ENCODE results near the gene KIAA1671.
"Not testable (repeated sequence)": the region's sequence is repeated elsewhere in the genome, so short reads cannot be mapped to it uniquely, and the experiment has no call there.

KIAA1671 gene

GRCh38 chr22:25170426-25170980 is 218.0 kb downstream of the KIAA1671 start:
- Histone ChIP-seq H3K4me3 (no peak overlapping the region), H4K20me1 (no peaks in the 10 kb centered on the region; a peak in 1 of 22 replicates), H3K4me2 (no peak overlapping the region), H3K9me3 (replicated peaks in 1 of 11) (no peaks in the 10 kb centered on the region), H3K4me1 (0 out of 20 replicates have a peak, but pooled peaks cover 0 to 4% (median 0%) of the 10 kb centered on the region in 10 experiments), H3K27ac (no peak overlapping the region), H3K36me3 (no peaks in the 10 kb centered on the region), H3K27me3 (no peaks in the 10 kb centered on the region), H3K9ac (no peak overlapping the region)
- TF ChIP-seq Cebpa-rat (IDR thresholded peaks at IDR 0.05): no peak

- Histone ChIP-seq H3K4me1 (peaks cover 0 to 5% (median 1%) of the 10 kb centered on the region in 10 experiments; a peak in 8 of 20 replicates), H3K27ac (no peak overlapping the region), H4K20me1 (no peaks in the 10 kb centered on the region; a peak in 1 of 22 replicates), H3K27me3 (no peaks in the 10 kb centered on the region), H3K4me2 (no peak overlapping the region), H3K36me3 (no peaks in the 10 kb centered on the region), H3K9ac (no peak overlapping the region), H3K4me3 (no peak overlapping the region), H3K9me3 (replicated peaks in 1 of 11) (no peaks in the 10 kb centered on the region)
- no peak for TF ChIP-seq Cebpa-rat (IDR thresholded peaks at IDR 0.05)
Measured at GRCh38 chr22:25172153-25172552, 219.6 kb downstream of the KIAA1671 start.

- Histone ChIP-seq H3K27ac (no peak overlapping the region), H3K9ac (no peak overlapping the region), H3K36me3 (no peaks in the 10 kb centered on the region; a peak in 1 of 22 replicates), H3K4me2 (no peak overlapping the region), H3K9me3 (replicated peaks in 1 of 11) (peaks cover 1 to 3% (median 2%) of the 10 kb centered on the region in 11 experiments; a peak in 19 of 22 replicates), H3K4me1 (peaks cover 12 to 21% (median 18%) of the 10 kb centered on the region in 10 experiments; a peak in 19 of 20 replicates), H3K4me3 (no peak overlapping the region), H4K20me1 (peaks cover 0 to 7% (median 0%) of the 10 kb centered on the region in 11 experiments; a peak in 3 of 22 replicates), H3K27me3 (peaks cover 0 to 7% (median 2%) of the 10 kb centered on the region in 11 experiments; a peak in 9 of 22 replicates)
- no peak for TF ChIP-seq Cebpa-rat (IDR thresholded peaks at IDR 0.05)
Measured at GRCh38 chr22:25174156-25174887, 221.8 kb downstream of the KIAA1671 start.

- no peak overlapping the region for H3K27ac ChIP-seq
- peaks cover 7 to 9% (median 8%) of the 10 kb centered on the region in 11 experiments for H3K9me3 ChIP-seq (replicated peaks in 1 of 11)
- H3K9ac ChIP-seq: no peak overlapping the region
- H3K4me3 ChIP-seq: no peak overlapping the region
- H4K20me1 ChIP-seq: peaks cover 0 to 7% (median 0%) of the 10 kb centered on the region in 11 experiments; a peak in 3 of 22 replicates
- H3K4me1 ChIP-seq: peaks cover 17 to 24% (median 18%) of the 10 kb centered on the region in 10 experiments; a peak in 19 of 20 replicates
- no peak overlapping the region for H3K4me2 ChIP-seq
- no peaks in the 10 kb centered on the region; a peak in 1 of 22 replicates for H3K36me3 ChIP-seq
- H3K27me3 ChIP-seq: peaks cover 0 to 12% (median 4%) of the 10 kb centered on the region in 11 experiments; a peak in 9 of 22 replicates
- TF ChIP-seq Cebpa-rat (IDR thresholded peaks at IDR 0.05): no peak
Measured at GRCh38 chr22:25174888-25175411, 222.4 kb downstream of the KIAA1671 start.

- no peak overlapping the region for H3K4me2 ChIP-seq
- H3K4me1 ChIP-seq: peaks cover 17 to 24% (median 18%) of the 10 kb centered on the region in 10 experiments; a peak in 19 of 20 replicates
- H3K36me3 ChIP-seq: no peaks in the 10 kb centered on the region; a peak in 1 of 22 replicates
- peaks cover 0 to 7% (median 0%) of the 10 kb centered on the region in 11 experiments; a peak in 3 of 22 replicates for H4K20me1 ChIP-seq
- no peak overlapping the region for H3K9ac ChIP-seq
- no peak overlapping the region for H3K4me3 ChIP-seq
- H3K27me3 ChIP-seq: peaks cover 0 to 12% (median 4%) of the 10 kb centered on the region in 11 experiments; a peak in 9 of 22 replicates
- H3K27ac ChIP-seq: no peak overlapping the region
- TF ChIP-seq Cebpa-rat (IDR thresholded peaks at IDR 0.05): no peak
- peaks cover 15 to 21% (median 19%) of the 10 kb centered on the region in 11 experiments for H3K9me3 ChIP-seq (replicated peaks in 1 of 11)
Measured at GRCh38 chr22:25176175-25176574, 223.7 kb downstream of the KIAA1671 start.

- Histone ChIP-seq H3K27me3 (peaks cover 0 to 12% (median 4%) of the 10 kb centered on the region in 11 experiments; a peak in 9 of 22 replicates), H3K27ac (no peak overlapping the region), H3K4me2 (peak overlapping the region in 2 of 11 experiments; percentile 3 to 21; a peak in 1 of 22 replicates), H3K9me3 (replicated peaks in 1 of 11) (peaks cover 15 to 22% (median 20%) of the 10 kb centered on the region in 11 experiments), H3K36me3 (no peaks in the 10 kb centered on the region; a peak in 1 of 22 replicates), H3K4me3 (no peak overlapping the region), H3K9ac (no peak overlapping the region), H4K20me1 (peaks cover 0 to 7% (median 0%) of the 10 kb centered on the region in 11 experiments; a peak in 3 of 22 replicates), H3K4me1 (peaks cover 17 to 24% (median 18%) of the 10 kb centered on the region in 10 experiments; a peak in 19 of 20 replicates)
- no peak for TF ChIP-seq Cebpa-rat (IDR thresholded peaks at IDR 0.05)
Measured at GRCh38 chr22:25176799-25177198, 224.3 kb downstream of the KIAA1671 start.

GRCh38 chr22:25177226-25177625 is 224.7 kb downstream of the KIAA1671 start:
- no peak overlapping the region for H3K27ac ChIP-seq
- no peak overlapping the region for H3K9ac ChIP-seq
- peaks cover 15 to 22% (median 20%) of the 10 kb centered on the region in 11 experiments for H3K9me3 ChIP-seq (replicated peaks in 1 of 11)
- H3K27me3 ChIP-seq: peaks cover 0 to 12% (median 4%) of the 10 kb centered on the region in 11 experiments; a peak in 9 of 22 replicates
- peaks cover 17 to 24% (median 19%) of the 10 kb centered on the region in 10 experiments; a peak in 19 of 20 replicates for H3K4me1 ChIP-seq
- TF ChIP-seq Cebpa-rat (IDR thresholded peaks at IDR 0.05): no peak
- peaks cover 0 to 7% (median 0%) of the 10 kb centered on the region in 11 experiments; a peak in 3 of 22 replicates for H4K20me1 ChIP-seq
- peak overlapping the region in 5 of 11 experiments; percentile 3 to 71 (median 15); a peak in 5 of 22 replicates for H3K4me2 ChIP-seq
- no peak overlapping the region for H3K4me3 ChIP-seq
- H3K36me3 ChIP-seq: no peaks in the 10 kb centered on the region; a peak in 1 of 22 replicates

GRCh38 chr22:25177895-25178294 is 225.4 kb downstream of the KIAA1671 start:
- Histone ChIP-seq H3K36me3 (no peaks in the 10 kb centered on the region; a peak in 1 of 22 replicates), H3K4me3 (no peak overlapping the region), H3K4me2 (peak overlapping the region in 9 of 11 experiments; percentile 51 to 81 (median 65); a peak in 16 of 22 replicates), H3K27me3 (peaks cover 0 to 12% (median 4%) of the 10 kb centered on the region in 11 experiments; a peak in 9 of 22 replicates), H3K9ac (no peak overlapping the region), H4K20me1 (peaks cover 0 to 7% (median 0%) of the 10 kb centered on the region in 11 experiments; a peak in 3 of 22 replicates), H3K4me1 (peaks cover 19 to 30% (median 26%) of the 10 kb centered on the region in 10 experiments; a peak in 19 of 20 replicates), H3K27ac (no peak overlapping the region), H3K9me3 (replicated peaks in 1 of 11) (peaks cover 15 to 22% (median 20%) of the 10 kb centered on the region in 11 experiments)
- no peak for TF ChIP-seq Cebpa-rat (IDR thresholded peaks at IDR 0.05)

GRCh38 chr22:25178348-25178747 is 225.8 kb downstream of the KIAA1671 start:
- H4K20me1 ChIP-seq, H3K27ac ChIP-seq, H3K36me3 ChIP-seq, H3K9ac ChIP-seq, H3K4me3 ChIP-seq: not testable (repeated sequence)
- Histone ChIP-seq H3K4me1 (peaks cover 22 to 33% (median 27%) of the 10 kb centered on the region in 10 experiments; a peak in 19 of 20 replicates), H3K4me2 (peak overlapping the region; percentile 51 to 81 (median 71); a peak in 21 of 22 replicates), H3K27me3 (peaks cover 0 to 12% (median 4%) of the 10 kb centered on the region in 11 experiments; a peak in 9 of 22 replicates), H3K9me3 (replicated peaks in 1 of 11) (peaks cover 15 to 22% (median 20%) of the 10 kb centered on the region in 11 experiments)

GRCh38 chr22:25178869-25179631 is 226.5 kb downstream of the KIAA1671 start:
- H3K27me3 ChIP-seq: peaks cover 0 to 12% (median 4%) of the 10 kb centered on the region in 11 experiments; a peak in 9 of 22 replicates
- peaks cover 15 to 22% (median 20%) of the 10 kb centered on the region in 11 experiments for H3K9me3 ChIP-seq (replicated peaks in 1 of 11)
- H3K9ac ChIP-seq, H4K20me1 ChIP-seq, H3K36me3 ChIP-seq, H3K27ac ChIP-seq: not testable (repeated sequence)
- peak overlapping the region; percentile 51 to 81 (median 71) for H3K4me2 ChIP-seq
- peak overlapping the region in 1 of 10 experiments; percentile 32; a peak in 1 of 20 replicates for H3K4me3 ChIP-seq
- H3K4me1 ChIP-seq: peaks cover 22 to 33% (median 28%) of the 10 kb centered on the region in 10 experiments; a peak in 19 of 20 replicates
